IMR-90 (cell line): Measurements from ENCODE around the gene PUDP. TPM values are rescaled to one million over a fixed set of nuclear protein-coding genes. Genes with fewer than 3 reads are reported as not detected.

Source experiments
- ATAC-seq: fragments of 200-7000 bp; cut with Tn5 transposase; 2 replicates; pipeline ENCODE4 v1.9.1; 2020; ENCODE audit warnings: low read depth, mild to moderate bottlenecking, moderate library complexity
- BruUV-seq: library from RNA; stranded (reverse); fragments of 400-500 nt; replicated peaks from 2 replicates; lab custom pipeline; 2021; lab: Mats Ljungman, UMichigan
- CTCF ChIA-PET: fragments of 300-600 bp; formaldehyde crosslinking; extraction: SDS; loops from one replicate; lab custom pipeline; 2021; ENCODE audit warnings: antibody characterized with exemption; lab: Yijun Ruan, JAX
- POLR2A ChIA-PET: fragments of 300-600 bp; sonication (Branson Sonifier 250); formaldehyde crosslinking; loops from one replicate; lab custom pipeline; 2022; ENCODE audit warnings: antibody characterized with exemption; ENCODE audit not compliant: unreplicated experiment; lab: Charles Lee
- DNase-seq: peaks from one replicate; pipeline ENCODE4 v3.0.0; 2013
- H2AFZ ChIP-seq: replicated peaks from 2 replicates; pipeline ENCODE3; 2013; ENCODE audit warnings: low read length, mild to moderate bottlenecking; ENCODE audit not compliant: poor library complexity
- H2AK5ac ChIP-seq: 2 replicates; pipeline ENCODE4 v1.6.1; 2013; ENCODE audit warnings: low read depth, low read length, inconsistent platforms
- H2AK9ac ChIP-seq: replicated peaks from 2 replicates; pipeline ENCODE3; 2013; ENCODE audit warnings: mild to moderate bottlenecking, low read depth, low read length, moderate library complexity; ENCODE audit not compliant: poor library complexity
- H2BK120ac ChIP-seq: 2 replicates; pipeline ENCODE4 v1.6.1; 2013; ENCODE audit warnings: low read depth, low read length, inconsistent platforms
- H2BK15ac ChIP-seq: 3 replicates; pipeline ENCODE4 v1.6.1; 2013; ENCODE audit warnings: low read depth, low read length, inconsistent platforms
- H2BK20ac ChIP-seq: 2 replicates; pipeline ENCODE4 v1.6.1; 2013; ENCODE audit warnings: low read depth, mild to moderate bottlenecking, inconsistent platforms, low read length, moderate library complexity
- H2BK5ac ChIP-seq: 2 replicates; pipeline ENCODE4 v1.6.1; 2013; ENCODE audit warnings: mild to moderate bottlenecking, low read depth, low read length, inconsistent platforms; ENCODE audit not compliant: poor library complexity, severe bottlenecking
- H3K14ac ChIP-seq: replicated peaks from 2 replicates; pipeline ENCODE4 v1.6.1; 2013; ENCODE audit warnings: low read depth, low read length, inconsistent platforms
- H3K18ac ChIP-seq: 2 replicates; pipeline ENCODE4 v1.6.1; 2013; ENCODE audit warnings: low read depth, low read length, control low read depth
- H3K23ac ChIP-seq: 2 replicates; pipeline ENCODE4 v1.6.1; 2013; ENCODE audit warnings: low read depth, low read length, inconsistent platforms
- H3K27ac ChIP-seq: 2 replicates; pipeline ENCODE4 v1.5.1; 2013; ENCODE audit warnings: mild to moderate bottlenecking, control low read depth, low read length; ENCODE audit not compliant: insufficient read depth
- H3K27me3 ChIP-seq: 2 replicates; pipeline ENCODE4 v1.6.1; 2013; ENCODE audit warnings: low read length; ENCODE audit not compliant: control insufficient read depth, insufficient read depth
- H3K36me3 ChIP-seq: 2 replicates; pipeline ENCODE4 v1.6.1; 2013; ENCODE audit warnings: low read length, mixed read lengths; ENCODE audit not compliant: control insufficient read depth, insufficient read depth
- H3K4ac ChIP-seq: 2 replicates; pipeline ENCODE4 v1.6.1; 2013; ENCODE audit warnings: low read depth, low read length, inconsistent platforms
- H3K4me1 ChIP-seq: 2 replicates; pipeline ENCODE4 v1.6.1; 2013; ENCODE audit warnings: low read length, mixed read lengths; ENCODE audit not compliant: control insufficient read depth, insufficient read depth
- H3K4me2 ChIP-seq: 2 replicates; pipeline ENCODE4 v1.6.1; 2013; ENCODE audit warnings: low read depth, mild to moderate bottlenecking, control low read depth, low read length, moderate library complexity
- H3K4me3 ChIP-seq: 2 replicates; pipeline ENCODE4 v1.5.1; 2013; ENCODE audit warnings: low read depth, mild to moderate bottlenecking, control low read depth, low read length, moderate library complexity; ENCODE audit not compliant: insufficient read depth
- H3K56ac ChIP-seq: 2 replicates; pipeline ENCODE4 v1.6.1; 2013; ENCODE audit warnings: low read length, inconsistent platforms; ENCODE audit not compliant: insufficient read depth; ENCODE audit errors: extremely low read depth
- H3K79me1 ChIP-seq, 2 experiments: 2 replicates each; pipeline ENCODE4 v1.6.1; 2013; ENCODE audit warnings: low read length in 2 of 2, inconsistent platforms in 1 of 2, low read depth in 1 of 2
- H3K9ac ChIP-seq: 2 replicates; pipeline ENCODE4 v1.6.1; 2013; ENCODE audit warnings: low read depth, low read length, control low read depth
- H3K9me1 ChIP-seq: 2 replicates; pipeline ENCODE4 v1.6.1; 2013; ENCODE audit warnings: low read length, inconsistent platforms; ENCODE audit not compliant: insufficient read depth
- H3K9me3 ChIP-seq: 2 replicates; pipeline ENCODE4 v1.6.1; 2013; ENCODE audit warnings: low read length; ENCODE audit not compliant: control insufficient read depth, insufficient read depth
- H4K20me1 ChIP-seq: 2 replicates; pipeline ENCODE4 v1.6.1; 2013; ENCODE audit warnings: low read length, inconsistent platforms; ENCODE audit not compliant: insufficient read depth
- H4K5ac ChIP-seq: 2 replicates; pipeline ENCODE4 v1.6.1; 2013; ENCODE audit warnings: mild to moderate bottlenecking, low read depth, low read length, control low read depth
- H4K8ac ChIP-seq, 2 experiments: 2 replicates each; pipeline ENCODE4 v1.6.1; 2013; ENCODE audit warnings: low read depth in 2 of 2, low read length in 2 of 2, control low read depth in 1 of 2, inconsistent platforms in 1 of 2
- H4K91ac ChIP-seq: 2 replicates; pipeline ENCODE4 v1.6.1; 2013; ENCODE audit warnings: low read depth, low read length, inconsistent platforms; ENCODE audit not compliant: insufficient read depth
- BHLHE40 ChIP-seq: fragments of 150-350 bp; IDR thresholded peaks from 2 replicates; pipeline ENCODE4 v1.6.1; 2016; ENCODE audit warnings: mild to moderate bottlenecking, low read depth, low read length
- CHD1 ChIP-seq: IDR thresholded peaks from 2 replicates; pipeline ENCODE4 v1.6.1; 2012; ENCODE audit warnings: low read depth, low read length, improper control_type of control experiment
- RFX5 ChIP-seq: IDR thresholded peaks from 2 replicates; pipeline ENCODE4 v1.8.0; 2012; ENCODE audit warnings: low read depth, mild to moderate bottlenecking, low read length, moderate library complexity
- WGBS, 2 experiments: methylation state at CpG; one replicate each; pipeline versions ENCODE4 v1.1.5 to v1.1.7; 2013; ENCODE audit warnings: missing lambda C conversion rate in 2 of 2; ENCODE audit not compliant: insufficient read length in 1 of 2; ENCODE audit errors: extremely low coverage in 2 of 2; 5-methylcytosine and 5-hydroxymethylcytosine counted together
- dilution Hi-C: fragments of 300-500 bp; cut with HindIII; formaldehyde crosslinking; loops from one replicate; pipeline ENCODE4 v1.14.3; 2018; ENCODE audit warnings: low sequenced_read_pairs; ENCODE audit not compliant: unreplicated experiment
- in situ Hi-C: fragments of 300-500 bp; cut with MboI; formaldehyde crosslinking; loops from 3 replicates; pipeline ENCODE4 v1.14.3; 2019; ENCODE audit warnings: low sequenced_read_pairs, inconsistent platforms, mixed read lengths
- intact Hi-C: fragments of 100-400 bp; cut with micrococcal nuclease; formaldehyde crosslinking; loops from 2 replicates; pipeline ENCODE4 v1.10.0; 2022
- polyA plus RNA-seq, 3 experiments: library from polyadenylated mRNA; depleted of rRNA; stranded (reverse); fragments of >200 nt; gene quantifications; 2 replicates each; pipeline ENCODE4 v1.2.3, GENCODE V29; 2012; ENCODE audit warnings: low replicate concordance in 1 of 3
- total RNA-seq: library from RNA; depleted of rRNA; stranded (reverse); fragments of >200 nt; gene quantifications from 2 replicates; pipeline ENCODE4 v1.2.3, GENCODE V29; 2012

The PUDP gene
- total and polyA plus RNA-seq, 2 of the 4 experiments (the other 2 are of a cell fraction): 22.2 to 28.6 TPM

GRCh38 chrX:7092543-7092942 is 55.4 kb downstream of the PUDP start:
- TF ChIP-seq RFX5: no peak
- no peak for TF ChIP-seq CHD1
- no peak for TF ChIP-seq BHLHE40
- no peaks in the 10 kb centered on the region for H3K27me3 ChIP-seq
- peaks cover 0 to 4% of the 10 kb centered on the region in 2 experiments; a peak in 3 of 4 replicates for H3K79me1 ChIP-seq
- no CpG with 5 or more reads among the region's 4 CpGs for WGBS, 2 experiments
- no peak overlapping the region for H3K23ac ChIP-seq
- intact Hi-C loops (no loop called here), in situ Hi-C loops (no loop called here), dilution Hi-C loops (no loop called here)
- H3K4me2 ChIP-seq: no peak overlapping the region
- no peak overlapping the region for H2BK5ac ChIP-seq
- H3K4ac ChIP-seq: no peak overlapping the region
- no peak overlapping the region for H4K5ac ChIP-seq
- no peaks in the 10 kb centered on the region for H3K4me1 ChIP-seq
- ATAC-seq: no peak
- H3K14ac ChIP-seq: no peak overlapping the region
- CTCF ChIA-PET: no interaction called here
- H4K20me1 ChIP-seq: peaks cover 15% of the 10 kb centered on the region; the same call in 1 of the 2 replicates
- BruUV-seq: no TSS peak
- no peaks in the 10 kb centered on the region for H3K9me3 ChIP-seq
- H2BK15ac ChIP-seq: no peak overlapping the region
- H4K91ac ChIP-seq: no peak overlapping the region
- H2BK120ac ChIP-seq: no peak overlapping the region
- no peak overlapping the region for H3K4me3 ChIP-seq
- no peak overlapping the region for H2AK5ac ChIP-seq
- no peaks in the 10 kb centered on the region; the same call in 1 of the 2 replicates for H3K9me1 ChIP-seq
- DNase-seq: no peak
- no peak overlapping the region for H2AFZ ChIP-seq
- no peak overlapping the region for H3K18ac ChIP-seq
- H3K36me3 ChIP-seq: peaks cover 2% of the 10 kb centered on the region; the same call in 1 of the 2 replicates
- no peak overlapping the region for H3K56ac ChIP-seq
- H4K8ac ChIP-seq: no peak overlapping the region
- H3K27ac ChIP-seq: no peak overlapping the region
- POLR2A ChIA-PET: no interaction called here
- H2BK20ac ChIP-seq: no peak overlapping the region
- H2AK9ac ChIP-seq: no peak overlapping the region
- no peak overlapping the region for H3K9ac ChIP-seq
